Endothelial cell of umbilical vein (primary cell): ENCODE data around the gene MAGI1. TPM values are rescaled to one million over a fixed set of nuclear protein-coding genes. Genes with fewer than 3 reads are reported as not detected.

ENCODE experiments used
- BruUV-seq: library from RNA; stranded (reverse); fragments of 400-500 nt; replicated peaks from 2 replicates; lab custom pipeline; 2021; lab: Mats Ljungman, UMichigan
- CTCF ChIA-PET: fragments of 300-600, 350-600 bp; sonication (Branson Sonifier 250); formaldehyde crosslinking; loops from one replicate; lab custom pipeline; 2021; ENCODE audit warnings: antibody characterized with exemption, inconsistent platforms; lab: Charles Lee
- POLR2A ChIA-PET: fragments of 300-600, 350-600 bp; sonication (Branson Sonifier 250); formaldehyde crosslinking; loops from one replicate; lab custom pipeline; 2021; ENCODE audit warnings: antibody characterized with exemption, inconsistent platforms; lab: Charles Lee
- DNase-seq: peaks from one replicate; pipeline ENCODE4 v3.0.0-alpha.2; 2011; ENCODE audit warnings: low read depth, low spot score
- FAIRE-seq: peaks from 2 replicates; lab custom pipeline; 2011; peaks lifted over from hg19 to GRCh38; lab: Jason Lieb, UNC
- H2AFZ ChIP-seq: 2 replicates; pipeline ENCODE4 v1.6.0; 2012; ENCODE audit warnings: low read depth, low read length, control low read depth, inconsistent platforms
- H3K27ac ChIP-seq: 2 replicates; pipeline ENCODE4 v1.5.1; 2011; ENCODE audit warnings: low read depth, mild to moderate bottlenecking, control low read depth, low read length, moderate library complexity; ENCODE audit not compliant: insufficient read depth
- H3K27me3 ChIP-seq, 2 experiments: 2 replicates each; pipeline versions ENCODE4 v1.6.0 to v1.6.1; 2011; ENCODE audit warnings: low read length in 2 of 2, mixed read lengths in 1 of 2; ENCODE audit not compliant: control insufficient read depth in 2 of 2, insufficient read depth in 2 of 2
- H3K36me3 ChIP-seq, 2 experiments: 2 replicates in 1 of 2; 3 replicates in 1 of 2; pipeline ENCODE4 v1.5.1; 2011; ENCODE audit warnings: low read length in 2 of 2, mild to moderate bottlenecking in 1 of 2, moderate library complexity in 1 of 2; ENCODE audit not compliant: control insufficient read depth in 2 of 2, insufficient read depth in 2 of 2; ENCODE audit errors: extremely low read depth in 1 of 2
- H3K4me1 ChIP-seq: 3 replicates; pipeline ENCODE4 v1.5.1; 2011; ENCODE audit warnings: mild to moderate bottlenecking, low read length; ENCODE audit not compliant: control insufficient read depth, insufficient read depth; ENCODE audit errors: extremely low read depth
- H3K4me2 ChIP-seq: 2 replicates; pipeline ENCODE4 v1.6.1; 2011; ENCODE audit warnings: low read length, control low read depth, mixed read lengths; ENCODE audit not compliant: insufficient read depth
- H3K4me3 ChIP-seq, 3 experiments: fragments of 200-600 bp in 1 of 3; sonication (generic), shearing (Covaris generic) in 1 of 3; replicated peaks in 1 of 3; 2 replicates each; pipeline ENCODE4 v1.5.1; 2011 to 2016; ENCODE audit warnings: control low read depth in 3 of 3, low read length in 3 of 3, mild to moderate bottlenecking in 2 of 3, inconsistent platforms in 1 of 3, low read depth in 1 of 3, moderate library complexity in 1 of 3; ENCODE audit not compliant: insufficient read depth in 1 of 3
- H3K79me2 ChIP-seq: 2 replicates; pipeline ENCODE4 v1.6.0; 2012; ENCODE audit warnings: low read length, inconsistent platforms; ENCODE audit not compliant: control insufficient read depth, insufficient read depth
- H3K9ac ChIP-seq: replicated peaks from 2 replicates; pipeline ENCODE3; 2011; ENCODE audit warnings: low read length, control low read depth; ENCODE audit not compliant: insufficient read depth; ENCODE audit errors: extremely low read depth
- H3K9me1 ChIP-seq: replicated peaks from 3 replicates; pipeline ENCODE4 v1.6.0; 2011; ENCODE audit warnings: mild to moderate bottlenecking, low read length; ENCODE audit not compliant: control insufficient read depth, insufficient read depth; ENCODE audit errors: extremely low read depth
- H3K9me3 ChIP-seq: replicated peaks from 2 replicates; pipeline ENCODE4 v1.5.1; 2012; ENCODE audit warnings: low read length, inconsistent platforms; ENCODE audit not compliant: control insufficient read depth, insufficient read depth
- H4K20me1 ChIP-seq: replicated peaks from 2 replicates; pipeline ENCODE3; 2011; ENCODE audit warnings: mild to moderate bottlenecking, low read length; ENCODE audit not compliant: control insufficient read depth, insufficient read depth; ENCODE audit errors: extremely low read depth
- EZH2 ChIP-seq: IDR thresholded peaks from 2 replicates; pipeline ENCODE4 v1.6.1; 2012; ENCODE audit warnings: borderline replicate concordance, low read depth, mild to moderate bottlenecking, moderate library complexity, low read length, inconsistent platforms; ENCODE audit not compliant: severe bottlenecking
- GATA2 ChIP-seq: IDR thresholded peaks from 2 replicates; pipeline ENCODE4 v1.7.0; 2011; ENCODE audit warnings: low read depth, mild to moderate bottlenecking, moderate library complexity, mixed read lengths, low read length; ENCODE audit not compliant: insufficient read length, insufficient read depth
- JUN ChIP-seq: IDR thresholded peaks from 2 replicates; pipeline ENCODE4 v1.6.1; 2011; ENCODE audit warnings: borderline replicate concordance, low read depth; ENCODE audit not compliant: insufficient read length, insufficient read depth
- MYC ChIP-seq: IDR thresholded peaks from one replicate; pipeline ENCODE4 v1.6.1; 2011; ENCODE audit warnings: mild to moderate bottlenecking, low read depth, low read length
- POLR2A ChIP-seq: IDR thresholded peaks from 2 replicates; pipeline ENCODE4 v1.6.1; 2012; ENCODE audit warnings: low read depth, mild to moderate bottlenecking, control low read depth, low read length
- POLR2AphosphoS5 ChIP-seq: IDR thresholded peaks from 2 replicates; pipeline ENCODE4 v1.6.1; 2012; ENCODE audit warnings: low read depth, mild to moderate bottlenecking, control low read depth, low read length, moderate library complexity; ENCODE audit not compliant: insufficient read depth
- dilution Hi-C: fragments of 300-500 bp; cut with MboI; formaldehyde crosslinking; loops from one replicate; pipeline ENCODE4 v1.15.0; 2019; ENCODE audit warnings: low sequenced_read_pairs; ENCODE audit not compliant: extremely low pct_ligation_motif_present
- intact Hi-C: fragments of 100-400 bp; cut with micrococcal nuclease; formaldehyde crosslinking; loops from one replicate; pipeline ENCODE4 v1.10.0; 2022
- polyA plus RNA-seq, 4 experiments: library from polyadenylated mRNA; depleted of rRNA in 3 of 4; stranded (reverse) in 3 of 4; unstranded in 1 of 4; fragments of >200 nt; gene quantifications; 2 replicates each; pipeline versions ENCODE4 v1.2.1 to v1.2.3, GENCODE V29; 2011 to 2012; ENCODE audit warnings: missing spikeins in 1 of 4
- total RNA-seq: library from RNA; stranded (reverse); gene quantifications from 2 replicates; pipeline ENCODE4 v1.2.3, GENCODE V29; 2021
- TF ChIP-seq, protein P1 (sequence below), 2 donors: IDR thresholded peaks; 1 replicate in 1 of 2; 2 replicates in 1 of 2; pipeline ENCODE4 v1.5.1; 2011; ENCODE audit warnings: low read length in 2 of 2, mild to moderate bottlenecking in 2 of 2, moderate library complexity in 2 of 2, control low read depth in 1 of 2, inconsistent platforms in 1 of 2, low read depth in 1 of 2; ENCODE audit not compliant: insufficient read depth in 1 of 2; ENCODE audit errors: extremely low read depth in 1 of 2
- TF ChIP-seq, protein P2 (sequence below): IDR thresholded peaks from 2 replicates; pipeline ENCODE4 v1.6.1; 2011; ENCODE audit not compliant: insufficient read depth, insufficient read length

MAGI1 gene
- total and polyA plus RNA-seq, 2 donors (not counting 3 experiments of a cell fraction or from before 2014, with no cell fraction given): 10.1 to 47.9 TPM

DNA sequence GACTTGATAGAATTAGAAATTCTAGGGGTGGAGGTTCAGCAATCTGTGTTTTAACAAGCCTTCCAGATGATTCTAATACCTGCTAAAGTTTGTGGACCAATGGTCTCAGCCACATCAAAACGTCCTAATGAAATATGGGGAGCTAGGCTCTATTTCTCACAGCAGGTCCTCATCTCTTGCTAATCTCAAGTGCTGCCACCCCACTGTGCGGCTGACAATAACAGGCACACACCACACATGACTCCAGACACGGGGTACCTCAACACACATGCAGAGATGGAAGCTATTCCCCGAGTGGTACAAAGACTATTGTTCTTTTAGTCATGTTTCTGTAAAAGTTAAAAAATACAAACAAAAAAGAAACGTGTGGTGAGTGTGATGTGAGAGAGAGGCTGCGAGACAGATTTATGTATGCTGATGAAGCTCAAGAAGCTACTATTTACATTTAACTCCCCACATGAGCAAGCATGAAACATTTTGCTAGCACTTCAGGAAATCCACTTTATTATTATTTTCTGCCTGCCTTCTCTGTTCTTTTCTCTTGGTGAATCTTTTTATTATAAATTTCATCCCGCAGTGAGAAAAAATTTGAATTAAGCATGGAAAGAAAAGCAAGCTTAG is 405.6 kb downstream of the MAGI1 start:
- TF ChIP-seq POLR2A (no peak), GATA2 (no peak), POLR2AphosphoS5 (no peak), EZH2 (no peak), JUN (no peak), MYC (no peak)
- TF ChIP-seq, protein P1, sequence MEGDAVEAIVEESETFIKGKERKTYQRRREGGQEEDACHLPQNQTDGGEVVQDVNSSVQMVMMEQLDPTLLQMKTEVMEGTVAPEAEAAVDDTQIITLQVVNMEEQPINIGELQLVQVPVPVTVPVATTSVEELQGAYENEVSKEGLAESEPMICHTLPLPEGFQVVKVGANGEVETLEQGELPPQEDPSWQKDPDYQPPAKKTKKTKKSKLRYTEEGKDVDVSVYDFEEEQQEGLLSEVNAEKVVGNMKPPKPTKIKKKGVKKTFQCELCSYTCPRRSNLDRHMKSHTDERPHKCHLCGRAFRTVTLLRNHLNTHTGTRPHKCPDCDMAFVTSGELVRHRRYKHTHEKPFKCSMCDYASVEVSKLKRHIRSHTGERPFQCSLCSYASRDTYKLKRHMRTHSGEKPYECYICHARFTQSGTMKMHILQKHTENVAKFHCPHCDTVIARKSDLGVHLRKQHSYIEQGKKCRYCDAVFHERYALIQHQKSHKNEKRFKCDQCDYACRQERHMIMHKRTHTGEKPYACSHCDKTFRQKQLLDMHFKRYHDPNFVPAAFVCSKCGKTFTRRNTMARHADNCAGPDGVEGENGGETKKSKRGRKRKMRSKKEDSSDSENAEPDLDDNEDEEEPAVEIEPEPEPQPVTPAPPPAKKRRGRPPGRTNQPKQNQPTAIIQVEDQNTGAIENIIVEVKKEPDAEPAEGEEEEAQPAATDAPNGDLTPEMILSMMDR (IDR thresholded peaks at IDR 0.05; ENCODE audit: extremely low read depth in 1 of 2, insufficient read depth in 1 of 2, low read depth in 1 of 2, low read length in 2 of 2): no peak
- TF ChIP-seq, protein P2, sequence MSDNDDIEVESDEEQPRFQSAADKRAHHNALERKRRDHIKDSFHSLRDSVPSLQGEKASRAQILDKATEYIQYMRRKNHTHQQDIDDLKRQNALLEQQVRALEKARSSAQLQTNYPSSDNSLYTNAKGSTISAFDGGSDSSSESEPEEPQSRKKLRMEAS: no peak
- Histone ChIP-seq H3K9me3 (no peaks in the 10 kb centered on the region), H3K27ac (no peak overlapping the region), H3K36me3 (no peaks in the 10 kb centered on the region), H3K27me3 (no peaks in the 10 kb centered on the region), H3K4me2 (no peak overlapping the region), H3K4me3 (no peak overlapping the region), H3K4me1 (no peaks in the 10 kb centered on the region), H3K79me2 (no peaks in the 10 kb centered on the region), H3K9ac (no peak overlapping the region), H4K20me1 (no peaks in the 10 kb centered on the region), H2AFZ (no peak overlapping the region), H3K9me1 (no peaks in the 10 kb centered on the region)
- ChIA-PET CTCF (interaction anchor here (1.2 to 1.5 kb wide), 2 partner anchors 10 to 40 kb away, joined by 4 to 5 read pairs; no protein-coding TSS in a partner anchor), POLR2A (no interaction called here)
- intact Hi-C loops: no loop called here
- no TSS peak for BruUV-seq
- FAIRE-seq (no peak), DNase-seq (no peak)
- dilution Hi-C loops: no loop called here
